Activated effector memory CD4-positive, alpha-beta T cell treated with Interleukin-2 at 50 U/mL for 16 hours (primary cell): ENCODE results near the gene MXRA5.
"Not testable (repeated sequence)": the region's sequence is repeated elsewhere in the genome, so short reads cannot be mapped to it uniquely, and the experiment has no call there.

Experiments used
- DNase-seq: peaks from one replicate; pipeline ENCODE4 v3.0.0-alpha.2; 2020

MXRA5 gene

GRCh38 chrX:3340016-3340415 is 6.4 kb downstream of the MXRA5 start:
- no peak for DNase-seq

- no peak for DNase-seq
These were observed 19.8 kb downstream of the MXRA5 start for GRCh38 chrX:3326681-3327080.

GRCh38 chrX:3320471-3321046 is 25.9 kb downstream of the MXRA5 start:
- no peak for DNase-seq

- no peak for DNase-seq
These were observed 29.2 kb downstream of the MXRA5 start for GRCh38 chrX:3317191-3317718.

- no peak for DNase-seq
These were observed 34.3 kb downstream of the MXRA5 start for GRCh38 chrX:3312109-3312508.

- DNase-seq: no peak
These were observed 38.6 kb downstream of the MXRA5 start for GRCh38 chrX:3307881-3308280.

- DNase-seq: no peak
These were observed 46.8 kb downstream of the MXRA5 start for GRCh38 chrX:3299636-3300035.

- no peak for DNase-seq
These were observed 50.7 kb downstream of the MXRA5 start for GRCh38 chrX:3295731-3296130.

GRCh38 chrX:3293251-3293650 is 53.2 kb downstream of the MXRA5 start:
- no peak for DNase-seq

GRCh38 chrX:3290561-3290960 is 55.9 kb downstream of the MXRA5 start:
- no peak for DNase-seq

GRCh38 chrX:3286196-3286945 is 60.1 kb downstream of the MXRA5 start:
- DNase-seq: no peak

GRCh38 chrX:3280706-3281105 is 65.7 kb downstream of the MXRA5 start:
- DNase-seq: no peak

GRCh38 chrX:3273668-3274067 is 72.8 kb downstream of the MXRA5 start:
- DNase-seq: not testable (repeated sequence)

GRCh38 chrX:3271834-3272186 is 74.6 kb downstream of the MXRA5 start:
- DNase-seq: no peak

GRCh38 chrX:3271183-3271833 is 75.1 kb downstream of the MXRA5 start:
- DNase-seq: no peak

GRCh38 chrX:3268829-3269228 is 77.6 kb downstream of the MXRA5 start:
- no peak for DNase-seq

GRCh38 chrX:3263681-3264126 is 82.7 kb downstream of the MXRA5 start:
- DNase-seq: no peak

- DNase-seq: no peak
These were observed 83.6 kb downstream of the MXRA5 start for GRCh38 chrX:3262901-3263300.
